ENCODE data around the gene SLIT3.

The SLIT3 gene

GRCh38 chr5:169183576-169183975 is 117.4 kb downstream of the SLIT3 start:
- Histone ChIP-seq H3K27ac (ENCODE audit: low read length) (no peak overlapping the region), H3K4me3 (ENCODE audit: low read length) (no peak overlapping the region), H3K36me3 (ENCODE audit: control insufficient read depth, low read depth, low read length) (no peaks in the 10 kb centered on the region), H3K9me3 (ENCODE audit: control insufficient read depth, low read depth, low read length) (no peaks in the 10 kb centered on the region), H3K9ac (ENCODE audit: low read length) (no peak overlapping the region), H3K4me1 (ENCODE audit: control insufficient read depth, low read depth, low read length) (no peaks in the 10 kb centered on the region), H3K27me3 (ENCODE audit: control insufficient read depth, insufficient read depth, low read length) (no peaks in the 10 kb centered on the region)

DNA sequence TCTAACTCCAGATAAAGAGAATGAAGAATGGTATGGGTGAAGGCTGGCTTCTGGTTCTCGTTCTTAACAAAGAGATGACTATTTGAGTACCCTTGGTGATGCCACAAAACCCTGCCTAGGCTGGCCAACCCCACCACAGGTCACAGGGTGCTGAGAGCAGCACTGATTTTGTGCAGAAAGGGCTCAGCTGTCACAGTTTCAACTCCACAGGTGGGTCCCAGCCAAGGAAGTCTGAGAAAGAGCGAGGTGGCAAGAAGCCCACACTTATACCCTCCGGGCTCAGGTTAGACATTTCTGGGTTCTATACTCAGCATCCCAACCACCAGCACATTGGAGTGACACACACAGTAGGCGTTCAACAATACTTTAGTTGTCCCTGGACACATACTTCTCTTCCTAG is 118.1 kb downstream of the SLIT3 start:
- Histone ChIP-seq H3K9me3 (ENCODE audit: control insufficient read depth, low read depth, low read length) (no peaks in the 10 kb centered on the region), H3K36me3 (ENCODE audit: control insufficient read depth, low read depth, low read length) (no peaks in the 10 kb centered on the region), H3K27me3 (ENCODE audit: control insufficient read depth, insufficient read depth, low read length) (no peaks in the 10 kb centered on the region), H3K9ac (ENCODE audit: low read length) (no peak overlapping the region), H3K4me3 (ENCODE audit: low read length) (no peak overlapping the region), H3K27ac (ENCODE audit: low read length) (no peak overlapping the region), H3K4me1 (ENCODE audit: control insufficient read depth, low read depth, low read length) (no peaks in the 10 kb centered on the region)

DNA sequence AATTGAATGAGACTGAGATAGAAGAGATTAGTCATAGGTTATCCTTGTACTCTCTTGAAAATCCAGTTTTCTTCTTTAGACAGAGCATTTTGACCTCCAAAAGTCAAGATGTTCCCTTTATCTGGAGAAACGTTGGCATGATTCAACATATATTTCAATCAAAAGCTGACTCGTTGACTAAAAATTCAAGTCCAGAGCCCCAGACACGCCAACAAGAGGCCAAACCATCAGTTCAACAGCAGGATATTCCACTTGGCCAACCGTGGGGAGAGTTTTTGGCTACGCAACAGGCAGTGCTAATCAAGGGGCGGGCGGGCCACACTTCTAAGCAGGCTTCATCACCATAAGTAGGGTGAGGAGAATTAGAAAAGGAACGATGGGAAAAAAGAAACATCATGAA is 119.1 kb downstream of the SLIT3 start:
- H3K9me3 ChIP-seq (ENCODE audit: control insufficient read depth, low read depth, low read length), result no peaks in the 10 kb centered on the region
- H3K4me3 ChIP-seq (ENCODE audit: low read length), result no peak overlapping the region
- no peaks in the 10 kb centered on the region for H3K27me3 ChIP-seq (ENCODE audit: control insufficient read depth, insufficient read depth, low read length)
- no peaks in the 10 kb centered on the region for H3K36me3 ChIP-seq (ENCODE audit: control insufficient read depth, low read depth, low read length)
- H3K9ac ChIP-seq (ENCODE audit: low read length), result no peak overlapping the region
- no peak overlapping the region for H3K27ac ChIP-seq (ENCODE audit: low read length)
- peaks cover 4% of the 10 kb centered on the region for H3K4me1 ChIP-seq (ENCODE audit: control insufficient read depth, low read depth, low read length)

DNA sequence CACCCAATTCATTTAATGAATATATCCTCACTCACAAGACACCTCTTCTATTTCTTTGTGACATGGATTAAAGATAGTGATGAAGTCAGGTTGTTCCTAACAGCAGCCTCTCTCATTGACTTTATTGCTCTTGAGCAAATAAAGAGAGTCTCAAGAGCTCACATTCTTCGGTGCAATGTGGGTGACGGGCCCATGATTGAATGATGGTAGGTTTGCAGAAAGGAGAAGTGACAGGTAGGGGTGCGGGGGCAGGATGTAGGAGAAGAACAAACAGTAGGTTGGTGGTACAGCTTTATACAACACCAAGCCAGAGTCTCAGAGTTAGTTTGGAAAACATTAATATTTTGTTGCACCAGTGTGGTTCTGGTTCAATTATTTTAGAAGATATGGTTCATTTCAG is 122.2 kb downstream of the SLIT3 start:
- Histone ChIP-seq H3K27ac (ENCODE audit: low read length) (no peak overlapping the region), H3K4me1 (ENCODE audit: control insufficient read depth, low read depth, low read length) (peaks cover 4% of the 10 kb centered on the region), H3K4me3 (ENCODE audit: low read length) (no peak overlapping the region), H3K36me3 (ENCODE audit: control insufficient read depth, low read depth, low read length) (no peaks in the 10 kb centered on the region), H3K27me3 (ENCODE audit: control insufficient read depth, insufficient read depth, low read length) (no peaks in the 10 kb centered on the region), H3K9ac (ENCODE audit: low read length) (no peak overlapping the region), H3K9me3 (ENCODE audit: control insufficient read depth, low read depth, low read length) (no peaks in the 10 kb centered on the region)

DNA sequence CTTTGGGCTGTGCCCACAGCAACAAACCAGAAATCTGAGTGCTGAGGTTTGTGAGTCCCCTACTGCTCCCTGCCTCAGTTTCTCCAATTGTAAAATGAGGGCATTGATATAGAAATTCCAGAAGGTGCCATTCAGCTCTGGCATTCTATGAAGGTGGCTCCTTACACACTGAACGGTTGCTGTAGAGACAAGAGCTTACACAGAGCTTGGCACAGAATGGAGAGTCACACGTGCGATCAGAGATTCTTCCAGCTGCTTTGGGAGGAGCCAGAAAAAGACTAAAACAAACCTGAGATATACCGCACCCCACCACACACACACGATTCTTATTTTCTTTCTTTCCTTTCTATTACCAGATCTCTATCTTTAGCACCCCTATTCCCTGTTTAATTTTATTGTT is 122.7 kb downstream of the SLIT3 start:
- Histone ChIP-seq H3K9ac (ENCODE audit: low read length) (no peak overlapping the region), H3K27ac (ENCODE audit: low read length) (no peak overlapping the region), H3K9me3 (ENCODE audit: control insufficient read depth, low read depth, low read length) (no peaks in the 10 kb centered on the region), H3K27me3 (ENCODE audit: control insufficient read depth, insufficient read depth, low read length) (no peaks in the 10 kb centered on the region), H3K4me1 (ENCODE audit: control insufficient read depth, low read depth, low read length) (peaks cover 4% of the 10 kb centered on the region), H3K4me3 (ENCODE audit: low read length) (no peak overlapping the region), H3K36me3 (ENCODE audit: control insufficient read depth, low read depth, low read length) (no peaks in the 10 kb centered on the region)

- Histone ChIP-seq H3K27me3 (ENCODE audit: control insufficient read depth, insufficient read depth, low read length) (no peaks in the 10 kb centered on the region), H3K27ac (ENCODE audit: low read length) (no peak overlapping the region), H3K36me3 (ENCODE audit: control insufficient read depth, low read depth, low read length) (no peaks in the 10 kb centered on the region), H3K4me3 (ENCODE audit: low read length) (no peak overlapping the region), H3K9ac (ENCODE audit: low read length) (no peak overlapping the region), H3K4me1 (ENCODE audit: control insufficient read depth, low read depth, low read length) (peaks cover 4% of the 10 kb centered on the region), H3K9me3 (ENCODE audit: control insufficient read depth, low read depth, low read length) (no peaks in the 10 kb centered on the region)
These were observed 123.9 kb downstream of the SLIT3 start for GRCh38 chr5:169176709-169177694.

DNA sequence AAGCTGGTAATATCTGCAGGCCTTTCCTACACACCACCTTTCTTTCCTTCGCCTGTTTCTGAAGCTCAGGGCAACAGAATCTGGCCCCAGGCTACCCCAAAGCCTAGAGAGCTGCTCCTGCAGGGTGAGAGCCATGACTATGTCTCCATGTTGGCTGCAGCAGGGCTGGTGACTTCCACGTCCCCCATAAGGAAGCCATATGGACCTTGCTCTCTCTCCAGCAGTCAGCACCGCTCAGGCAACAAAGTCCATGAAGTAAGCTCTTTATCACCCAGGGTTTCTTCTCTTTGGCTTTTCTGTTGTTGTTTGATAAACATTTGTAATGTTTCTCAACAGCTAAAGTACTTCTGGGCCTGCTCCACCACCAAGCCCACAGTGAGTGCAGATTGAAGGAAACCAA is 125.2 kb downstream of the SLIT3 start:
- peaks cover 12% of the 10 kb centered on the region for H3K4me1 ChIP-seq (ENCODE audit: control insufficient read depth, low read depth, low read length)
- no peaks in the 10 kb centered on the region for H3K9me3 ChIP-seq (ENCODE audit: control insufficient read depth, low read depth, low read length)
- no peaks in the 10 kb centered on the region for H3K27me3 ChIP-seq (ENCODE audit: control insufficient read depth, insufficient read depth, low read length)
- H3K9ac ChIP-seq (ENCODE audit: low read length), result no peak overlapping the region
- no peak overlapping the region for H3K27ac ChIP-seq (ENCODE audit: low read length)
- no peak overlapping the region for H3K4me3 ChIP-seq (ENCODE audit: low read length)
- H3K36me3 ChIP-seq (ENCODE audit: control insufficient read depth, low read depth, low read length), result no peaks in the 10 kb centered on the region

- Histone ChIP-seq H3K4me1 (ENCODE audit: control insufficient read depth, low read depth, low read length) (peaks cover 12% of the 10 kb centered on the region), H3K27ac (ENCODE audit: low read length) (no peak overlapping the region)
These were observed 126.0 kb downstream of the SLIT3 start for GRCh38 chr5:169174923-169175322.

GRCh38 chr5:169173372-169173771 is 127.6 kb downstream of the SLIT3 start:
- no peak overlapping the region for H3K27ac ChIP-seq (ENCODE audit: low read length)
- H3K4me3 ChIP-seq (ENCODE audit: low read length), result no peak overlapping the region
- H3K27me3 ChIP-seq (ENCODE audit: control insufficient read depth, insufficient read depth, low read length), result no peaks in the 10 kb centered on the region
- no peak overlapping the region for H3K9ac ChIP-seq (ENCODE audit: low read length)
- no peaks in the 10 kb centered on the region for H3K36me3 ChIP-seq (ENCODE audit: control insufficient read depth, low read depth, low read length)
- no peaks in the 10 kb centered on the region for H3K9me3 ChIP-seq (ENCODE audit: control insufficient read depth, low read depth, low read length)
- peaks cover 12% of the 10 kb centered on the region for H3K4me1 ChIP-seq (ENCODE audit: control insufficient read depth, low read depth, low read length)

More at GRCh38 chr5:169174923-169175322, 126.0 kb downstream of the SLIT3 start:
- Histone ChIP-seq H3K27me3 (ENCODE audit: control insufficient read depth, insufficient read depth, low read length) (no peaks in the 10 kb centered on the region), H3K9me3 (ENCODE audit: control insufficient read depth, low read depth, low read length) (no peaks in the 10 kb centered on the region), H3K9ac (ENCODE audit: low read length) (no peak overlapping the region), H3K36me3 (ENCODE audit: control insufficient read depth, low read depth, low read length) (no peaks in the 10 kb centered on the region), H3K4me3 (ENCODE audit: low read length) (no peak overlapping the region)

GRCh38 chr5:169171515-169171914 is 129.4 kb downstream of the SLIT3 start:
- H3K36me3 ChIP-seq (ENCODE audit: control insufficient read depth, low read depth, low read length), result no peaks in the 10 kb centered on the region
- no peak overlapping the region for H3K27ac ChIP-seq (ENCODE audit: low read length)
- H3K9ac ChIP-seq (ENCODE audit: low read length), result no peak overlapping the region
- H3K9me3 ChIP-seq (ENCODE audit: control insufficient read depth, low read depth, low read length), result no peaks in the 10 kb centered on the region
- H3K27me3 ChIP-seq (ENCODE audit: control insufficient read depth, insufficient read depth, low read length), result no peaks in the 10 kb centered on the region
- peaks cover 8% of the 10 kb centered on the region for H3K4me1 ChIP-seq (ENCODE audit: control insufficient read depth, low read depth, low read length)
- H3K4me3 ChIP-seq (ENCODE audit: low read length), result no peak overlapping the region

DNA sequence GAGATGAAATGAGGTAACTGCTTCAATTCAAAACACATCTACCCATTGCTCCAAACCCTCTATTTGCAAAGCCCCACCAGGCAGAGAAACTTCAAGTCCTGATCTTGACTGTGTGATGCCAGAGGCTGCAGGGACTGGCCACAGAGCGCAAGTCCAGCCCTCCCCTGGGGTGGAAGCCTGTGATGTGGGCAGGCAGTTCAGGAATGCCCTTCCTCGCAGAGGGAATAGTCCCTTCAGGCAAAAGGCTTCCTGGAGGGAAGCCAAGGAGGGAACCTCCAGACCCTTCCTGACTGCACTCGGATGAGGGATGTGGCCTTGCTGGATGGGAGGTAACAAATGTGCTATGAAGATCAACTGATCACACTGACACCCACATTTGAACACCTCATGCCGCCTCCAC is 131.2 kb downstream of the SLIT3 start:
- no peaks in the 10 kb centered on the region for H3K36me3 ChIP-seq (ENCODE audit: control insufficient read depth, low read depth, low read length)
- H3K9me3 ChIP-seq (ENCODE audit: control insufficient read depth, low read depth, low read length), result no peaks in the 10 kb centered on the region
- H3K27me3 ChIP-seq (ENCODE audit: control insufficient read depth, insufficient read depth, low read length), result no peaks in the 10 kb centered on the region
- H3K27ac ChIP-seq (ENCODE audit: low read length), result no peak overlapping the region
- peaks cover 10% of the 10 kb centered on the region for H3K4me1 ChIP-seq (ENCODE audit: control insufficient read depth, low read depth, low read length)
- no peak overlapping the region for H3K4me3 ChIP-seq (ENCODE audit: low read length)
- H3K9ac ChIP-seq (ENCODE audit: low read length), result no peak overlapping the region

DNA sequence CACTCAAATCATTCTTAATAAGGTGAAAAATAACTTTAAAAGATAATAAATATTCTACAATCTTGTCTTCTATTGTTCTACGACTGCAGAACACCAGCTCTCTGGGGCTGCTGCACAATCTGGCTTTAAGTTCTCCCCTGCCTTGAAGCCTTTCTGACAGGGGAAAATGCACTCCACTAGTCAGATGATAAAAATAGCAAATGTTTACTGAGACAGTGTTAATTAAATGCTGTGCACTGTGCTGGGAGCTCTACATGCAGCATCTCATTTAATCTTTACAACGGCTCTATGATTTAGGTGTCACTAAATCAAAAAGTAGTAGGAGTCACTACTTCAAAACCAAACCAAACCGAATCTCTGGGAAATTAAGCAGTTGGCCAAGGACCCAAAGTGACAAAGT is 132.7 kb downstream of the SLIT3 start:
- H3K27ac ChIP-seq (ENCODE audit: low read length), result no peak overlapping the region
- H3K36me3 ChIP-seq (ENCODE audit: control insufficient read depth, low read depth, low read length), result no peaks in the 10 kb centered on the region
- no peak overlapping the region for H3K9ac ChIP-seq (ENCODE audit: low read length)
- H3K4me3 ChIP-seq (ENCODE audit: low read length), result no peak overlapping the region
- H3K9me3 ChIP-seq (ENCODE audit: control insufficient read depth, low read depth, low read length), result no peaks in the 10 kb centered on the region
- H3K4me1 ChIP-seq (ENCODE audit: control insufficient read depth, low read depth, low read length), result peaks cover 17% of the 10 kb centered on the region
- no peaks in the 10 kb centered on the region for H3K27me3 ChIP-seq (ENCODE audit: control insufficient read depth, insufficient read depth, low read length)
